Spleen (tissue), 7 donors: ENCODE measurements around the gene PAGE3.

ENCODE experiments used
- CTCF ChIP-seq, 11 experiments: fragments of 200-600 bp in 7 of 11; fragments of 450-650 bp in 4 of 11; sonication (generic) in 4 of 11; IDR thresholded peaks in 8 of 11; conservative IDR thresholded peaks in 3 of 11; 1 replicate in 7 of 11; 2 replicates in 4 of 11; pipeline versions ENCODE4 v1.4.0 to v1.8.0; 2016 to 2021; ENCODE audit warnings: antibody characterized with exemption in 11 of 11, inconsistent platforms in 4 of 11, mild to moderate bottlenecking in 1 of 11
- POLR2A ChIP-seq, 3 donors: fragments of 450-650 bp; IDR thresholded peaks; one replicate each; pipeline ENCODE4 v1.5.1; 2017; ENCODE audit warnings: antibody characterized with exemption in 3 of 3, mild to moderate bottlenecking in 1 of 3
- POLR2AphosphoS5 ChIP-seq, 3 donors: sonication (generic); formaldehyde crosslinking; IDR thresholded peaks; one replicate each; pipeline ENCODE4 v1.5.1; 2017; ENCODE audit warnings: antibody characterized with exemption in 3 of 3
- donor health status: DM: no; HTN: no; CAD: no; lungs with moderate emphysema.
- donor health status: DM: no; HTN: no; CAD: no.
- donor health status: DM: no; HTN: no; CAD: no.

DNA sequence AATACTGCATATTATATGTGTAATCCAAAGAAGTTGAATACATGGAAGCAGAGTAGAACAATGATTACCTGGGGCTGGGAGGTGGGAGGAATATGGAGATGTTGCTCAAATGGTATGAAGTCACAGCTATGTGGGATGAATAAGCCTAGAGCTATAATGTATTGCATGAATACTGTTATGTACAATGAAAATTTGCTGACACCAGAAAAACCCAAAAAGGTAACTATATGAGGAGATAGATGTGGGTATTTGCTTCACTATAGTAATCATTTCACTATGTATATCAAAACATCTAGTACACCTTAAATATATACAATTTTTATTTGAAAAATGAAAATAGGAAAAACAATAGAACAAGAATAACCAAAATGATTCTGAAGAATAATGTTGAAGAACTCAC lies 11.2 kb downstream of the PAGE3 start:
- TF ChIP-seq POLR2AphosphoS5 (IDR thresholded peaks at IDR 0.05) (no peak), CTCF (IDR thresholded peaks at IDR 0.05 in 8 of 11, conservative IDR thresholded peaks at IDR 0.05 in 3 of 11) (no peak), POLR2A (IDR thresholded peaks at IDR 0.05) (no peak)
